ENCODE results near the gene RAB3IP.

The RAB3IP gene

GRCh38 chr12:69739287-69740191, 879 bp downstream of the RAB3IP start:
- peak; percentile 66 for DNase-seq
- Histone ChIP-seq H3K27ac (ENCODE audit: low read length) (peak overlapping the region; percentile 69), H3K27me3 (replicated peaks; ENCODE audit: insufficient read depth, low read length) (no peaks in the 10 kb centered on the region), H3K36me3 (replicated peaks; ENCODE audit: insufficient read depth, low read length) (no peaks in the 10 kb centered on the region), H2AFZ (ENCODE audit: low read length) (peak overlapping the region; percentile 75), H4K20me1 (ENCODE audit: insufficient read depth, low read length) (no peaks in the 10 kb centered on the region), H3K79me2 (ENCODE audit: low read length) (peaks cover 47% of the 10 kb centered on the region), H3K9ac (ENCODE audit: low read length) (peak overlapping the region; percentile 66), H3K9me2 (replicated peaks; ENCODE audit: insufficient read depth, low read length) (no peaks in the 10 kb centered on the region), H3K9me3 (replicated peaks; ENCODE audit: insufficient read depth, low read length) (no peaks in the 10 kb centered on the region), H3K4me3 (ENCODE audit: low read length) (peak overlapping the region; percentile 78), H3K4me2 (ENCODE audit: low read depth, low read length) (peak overlapping the region; percentile 67), H3K4me1 (ENCODE audit: low read length) (0 out of 2 replicates have a peak, but pooled peaks cover 6% of the 10 kb centered on the region), H3F3A (ENCODE audit: insufficient read depth, low read length) (peaks cover 10% of the 10 kb centered on the region)
- TF ChIP-seq EZH2 (optimal IDR thresholded peaks at IDR 0.05; ENCODE audit: low read depth, low read length) = no peak

- H3F3A ChIP-seq (ENCODE audit: insufficient read depth, low read length) = peaks cover 10% of the 10 kb centered on the region
- TF ChIP-seq CTCF (IDR thresholded peaks at IDR 0.05; ENCODE audit: low read length) (no peak), EZH2 (optimal IDR thresholded peaks at IDR 0.05; ENCODE audit: low read depth, low read length) (no peak), EZH2phosphoT487 (IDR thresholded peaks at IDR 0.05; ENCODE audit: low read length) (no peak)
- no peaks in the 10 kb centered on the region for H3K9me3 ChIP-seq (replicated peaks; ENCODE audit: insufficient read depth, low read length)
- H3K36me3 ChIP-seq (replicated peaks; ENCODE audit: insufficient read depth, low read length) = no peaks in the 10 kb centered on the region
- no peaks in the 10 kb centered on the region for H3K27me3 ChIP-seq (replicated peaks; ENCODE audit: insufficient read depth, low read length)
- 0 out of 2 replicates have a peak, but pooled peaks cover 6% of the 10 kb centered on the region for H3K4me1 ChIP-seq (ENCODE audit: low read length)
- H3K27ac ChIP-seq (ENCODE audit: low read length) = no peak overlapping the region
- no peak overlapping the region for H2AFZ ChIP-seq (ENCODE audit: low read length)
- no peak overlapping the region for H3K9ac ChIP-seq (ENCODE audit: low read length)
- H3K4me3 ChIP-seq (ENCODE audit: low read length) = no peak overlapping the region
- DNase-seq = no peak
- H3K9me2 ChIP-seq (replicated peaks; ENCODE audit: insufficient read depth, low read length) = no peaks in the 10 kb centered on the region
- H3K79me2 ChIP-seq (ENCODE audit: low read length) = peaks cover 68% of the 10 kb centered on the region
- no peaks in the 10 kb centered on the region for H4K20me1 ChIP-seq (ENCODE audit: insufficient read depth, low read length)
- H3K4me2 ChIP-seq (ENCODE audit: low read depth, low read length) = no peak overlapping the region
These were observed 5.4 kb downstream of the RAB3IP start for GRCh38 chr12:69744109-69744508.

GRCh38 chr12:69751476-69751875, 12.8 kb downstream of the RAB3IP start:
- Histone ChIP-seq H3K4me3 (ENCODE audit: low read length) (no peak overlapping the region), H3K9me3 (replicated peaks; ENCODE audit: insufficient read depth, low read length) (no peaks in the 10 kb centered on the region), H3K4me1 (ENCODE audit: low read length) (no peaks in the 10 kb centered on the region), H3K79me2 (ENCODE audit: low read length) (peaks cover 54% of the 10 kb centered on the region), H3K27me3 (replicated peaks; ENCODE audit: insufficient read depth, low read length) (no peaks in the 10 kb centered on the region), H4K20me1 (ENCODE audit: insufficient read depth, low read length) (no peaks in the 10 kb centered on the region), H2AFZ (ENCODE audit: low read length) (no peak overlapping the region), H3F3A (ENCODE audit: insufficient read depth, low read length) (no peaks in the 10 kb centered on the region), H3K4me2 (ENCODE audit: low read depth, low read length) (no peak overlapping the region), H3K36me3 (replicated peaks; ENCODE audit: insufficient read depth, low read length) (no peaks in the 10 kb centered on the region; the same call in 1 of the 2 replicates), H3K9ac (ENCODE audit: low read length) (no peak overlapping the region), H3K27ac (ENCODE audit: low read length) (no peak overlapping the region), H3K9me2 (replicated peaks; ENCODE audit: insufficient read depth, low read length) (no peaks in the 10 kb centered on the region)
- TF ChIP-seq EZH2 (optimal IDR thresholded peaks at IDR 0.05; ENCODE audit: low read depth, low read length) (no peak), EZH2phosphoT487 (IDR thresholded peaks at IDR 0.05; ENCODE audit: low read length) (no peak), CTCF (IDR thresholded peaks at IDR 0.05; ENCODE audit: low read length) (no peak)
- no peak for DNase-seq

- H3K4me2 ChIP-seq (ENCODE audit: low read depth, low read length) = no peak overlapping the region
- no peaks in the 10 kb centered on the region for H3K27me3 ChIP-seq (replicated peaks; ENCODE audit: insufficient read depth, low read length)
- TF ChIP-seq EZH2 (optimal IDR thresholded peaks at IDR 0.05; ENCODE audit: low read depth, low read length) = no peak
- no peak for TF ChIP-seq EZH2phosphoT487 (IDR thresholded peaks at IDR 0.05; ENCODE audit: low read length)
- H3K36me3 ChIP-seq (replicated peaks; ENCODE audit: insufficient read depth, low read length) = peaks cover 15% of the 10 kb centered on the region; the same call in 1 of the 2 replicates
- no peaks in the 10 kb centered on the region for H3F3A ChIP-seq (ENCODE audit: insufficient read depth, low read length)
- no peaks in the 10 kb centered on the region for H4K20me1 ChIP-seq (ENCODE audit: insufficient read depth, low read length)
- no peak overlapping the region for H3K4me3 ChIP-seq (ENCODE audit: low read length)
- no peaks in the 10 kb centered on the region for H3K9me3 ChIP-seq (replicated peaks; ENCODE audit: insufficient read depth, low read length)
- peaks cover 45% of the 10 kb centered on the region for H3K79me2 ChIP-seq (ENCODE audit: low read length)
- no peak for DNase-seq
- H3K4me1 ChIP-seq (ENCODE audit: low read length) = no peaks in the 10 kb centered on the region
- no peak overlapping the region for H2AFZ ChIP-seq (ENCODE audit: low read length)
- no peaks in the 10 kb centered on the region for H3K9me2 ChIP-seq (replicated peaks; ENCODE audit: insufficient read depth, low read length)
- H3K27ac ChIP-seq (ENCODE audit: low read length) = no peak overlapping the region
- H3K9ac ChIP-seq (ENCODE audit: low read length) = no peak overlapping the region
These were observed 16.6 kb downstream of the RAB3IP start for GRCh38 chr12:69755302-69755701.

Data from MM.1S (cell line).